ENCODE data around the gene TMC1.

TMC1 gene

DNA sequence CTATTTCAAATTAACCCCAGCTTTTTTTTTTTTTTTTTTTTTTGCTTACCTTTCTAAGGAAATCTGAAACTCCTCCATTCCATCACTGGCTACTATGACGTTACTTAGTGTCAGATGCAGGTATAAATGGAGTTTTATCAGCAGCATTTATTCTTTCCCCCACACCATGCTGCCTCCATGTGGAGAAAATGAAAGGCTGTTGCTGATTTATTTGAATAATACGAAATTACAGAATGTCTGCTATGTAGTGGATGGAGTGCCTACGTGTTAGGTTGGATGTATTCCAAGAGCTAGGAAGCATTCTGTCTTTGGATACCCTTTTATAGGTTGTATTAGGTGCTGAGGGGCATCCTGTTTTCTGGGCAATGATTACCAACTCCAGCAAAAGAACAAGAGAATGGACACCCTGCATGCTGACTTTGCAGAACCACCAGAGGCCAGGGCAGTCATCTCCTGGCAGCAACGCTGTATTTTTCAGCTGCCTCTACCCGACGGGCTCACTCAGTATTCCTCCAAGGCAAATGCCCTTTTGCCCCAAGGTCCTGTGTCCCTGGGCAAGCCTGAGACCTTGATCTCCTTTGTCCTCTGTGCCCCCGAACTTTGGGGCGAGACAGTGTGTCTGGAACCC is 232.0 kb downstream of the TMC1 start:
- Histone ChIP-seq H3K4me2 (ENCODE audit: low read length) (no peak overlapping the region), H3K36me3 (ENCODE audit: control insufficient read depth, low read length) (no peaks in the 10 kb centered on the region), H3F3A (ENCODE audit: control insufficient read depth, insufficient read depth) (no peaks in the 10 kb centered on the region), H3K4me1 (ENCODE audit: control insufficient read depth, low read length) (no peaks in the 10 kb centered on the region), H3K27me3 (ENCODE audit: control insufficient read depth, low read length) (no peaks in the 10 kb centered on the region), H4K20me1 (ENCODE audit: control insufficient read depth, insufficient read depth, low read depth, low read length) (no peaks in the 10 kb centered on the region), H3K79me2 (ENCODE audit: control insufficient read depth, low read length) (no peaks in the 10 kb centered on the region), H3K27ac (ENCODE audit: low read depth, low read length) (no peak overlapping the region), H3K4me3 (ENCODE audit: low read length) (no peak overlapping the region), H3K9me2 (replicated peaks; ENCODE audit: control insufficient read depth, low read length) (no peaks in the 10 kb centered on the region), H3K9me3 (ENCODE audit: control insufficient read depth, insufficient read depth, low read length) (no peaks in the 10 kb centered on the region)
- no peak for TF ChIP-seq EZH2phosphoT487 (IDR thresholded peaks at IDR 0.05; ENCODE audit: borderline replicate concordance, low read length)
- TF ChIP-seq, protein P1, sequence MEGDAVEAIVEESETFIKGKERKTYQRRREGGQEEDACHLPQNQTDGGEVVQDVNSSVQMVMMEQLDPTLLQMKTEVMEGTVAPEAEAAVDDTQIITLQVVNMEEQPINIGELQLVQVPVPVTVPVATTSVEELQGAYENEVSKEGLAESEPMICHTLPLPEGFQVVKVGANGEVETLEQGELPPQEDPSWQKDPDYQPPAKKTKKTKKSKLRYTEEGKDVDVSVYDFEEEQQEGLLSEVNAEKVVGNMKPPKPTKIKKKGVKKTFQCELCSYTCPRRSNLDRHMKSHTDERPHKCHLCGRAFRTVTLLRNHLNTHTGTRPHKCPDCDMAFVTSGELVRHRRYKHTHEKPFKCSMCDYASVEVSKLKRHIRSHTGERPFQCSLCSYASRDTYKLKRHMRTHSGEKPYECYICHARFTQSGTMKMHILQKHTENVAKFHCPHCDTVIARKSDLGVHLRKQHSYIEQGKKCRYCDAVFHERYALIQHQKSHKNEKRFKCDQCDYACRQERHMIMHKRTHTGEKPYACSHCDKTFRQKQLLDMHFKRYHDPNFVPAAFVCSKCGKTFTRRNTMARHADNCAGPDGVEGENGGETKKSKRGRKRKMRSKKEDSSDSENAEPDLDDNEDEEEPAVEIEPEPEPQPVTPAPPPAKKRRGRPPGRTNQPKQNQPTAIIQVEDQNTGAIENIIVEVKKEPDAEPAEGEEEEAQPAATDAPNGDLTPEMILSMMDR (IDR thresholded peaks at IDR 0.05; ENCODE audit: low read depth, low read length, poor library complexity, severe bottlenecking): no peak

DNA sequence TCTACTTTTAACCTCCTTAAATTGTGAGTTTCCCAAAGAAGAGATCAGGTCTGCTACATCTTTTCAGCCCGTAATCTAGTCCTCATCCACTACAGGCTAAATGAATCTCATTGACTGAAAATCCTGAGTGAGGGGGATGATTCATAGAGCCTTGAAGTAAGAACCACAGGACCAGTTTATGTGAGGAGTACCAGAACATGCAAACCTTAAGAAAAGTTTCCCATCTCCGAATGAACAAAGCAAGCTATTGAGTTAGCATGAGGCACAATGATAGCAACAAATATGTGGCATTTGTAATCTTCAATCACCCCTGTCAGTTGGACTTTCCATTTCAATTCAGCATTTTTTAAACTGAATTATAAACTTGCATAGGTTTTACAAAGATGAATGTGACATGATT is 234.4 kb downstream of the TMC1 start:
- Histone ChIP-seq H3K36me3 (ENCODE audit: control insufficient read depth, low read length) (no peaks in the 10 kb centered on the region), H3K27me3 (ENCODE audit: control insufficient read depth, low read length) (no peaks in the 10 kb centered on the region), H3K27ac (ENCODE audit: low read depth, low read length) (no peak overlapping the region), H3K4me2 (ENCODE audit: low read length) (no peak overlapping the region), H3K9me2 (replicated peaks; ENCODE audit: control insufficient read depth, low read length) (no peaks in the 10 kb centered on the region), H3K4me3 (ENCODE audit: low read length) (no peak overlapping the region), H3K9me3 (ENCODE audit: control insufficient read depth, insufficient read depth, low read length) (no peaks in the 10 kb centered on the region), H3K4me1 (ENCODE audit: control insufficient read depth, low read length) (no peaks in the 10 kb centered on the region), H3F3A (ENCODE audit: control insufficient read depth, insufficient read depth) (no peaks in the 10 kb centered on the region), H3K79me2 (ENCODE audit: control insufficient read depth, low read length) (no peaks in the 10 kb centered on the region), H4K20me1 (ENCODE audit: control insufficient read depth, insufficient read depth, low read depth, low read length) (no peaks in the 10 kb centered on the region)
- no peak for TF ChIP-seq EZH2phosphoT487 (IDR thresholded peaks at IDR 0.05; ENCODE audit: borderline replicate concordance, low read length)
- TF ChIP-seq, protein P1 (IDR thresholded peaks at IDR 0.05; ENCODE audit: low read depth, low read length, poor library complexity, severe bottlenecking): no peak

DNA sequence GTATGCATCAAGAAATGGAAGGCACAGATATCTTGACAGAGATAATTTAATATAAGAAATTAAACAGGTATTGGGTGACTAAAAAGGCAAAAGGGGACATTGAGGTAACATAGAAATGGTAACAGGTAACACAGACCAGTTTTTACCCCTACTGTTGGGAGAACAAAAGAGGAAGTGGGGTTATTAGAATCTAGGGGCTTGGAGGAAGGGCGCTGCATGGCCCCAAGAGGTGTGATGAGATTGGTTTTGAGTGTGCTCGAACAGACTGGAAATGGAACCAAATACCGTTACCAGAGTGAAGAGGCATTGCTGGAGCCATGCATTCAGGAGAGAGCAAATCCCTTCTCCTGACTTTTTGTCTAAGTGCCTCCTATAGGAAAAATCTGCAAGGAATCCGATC is 237.5 kb downstream of the TMC1 start:
- Histone ChIP-seq H3K9me2 (replicated peaks; ENCODE audit: control insufficient read depth, low read length) (no peaks in the 10 kb centered on the region), H3F3A (ENCODE audit: control insufficient read depth, insufficient read depth) (no peaks in the 10 kb centered on the region), H3K9me3 (ENCODE audit: control insufficient read depth, insufficient read depth, low read length) (no peaks in the 10 kb centered on the region), H3K4me3 (ENCODE audit: low read length) (no peak overlapping the region), H3K27ac (ENCODE audit: low read depth, low read length) (no peak overlapping the region), H3K27me3 (ENCODE audit: control insufficient read depth, low read length) (no peaks in the 10 kb centered on the region), H3K4me2 (ENCODE audit: low read length) (no peak overlapping the region), H3K4me1 (ENCODE audit: control insufficient read depth, low read length) (no peaks in the 10 kb centered on the region), H3K79me2 (ENCODE audit: control insufficient read depth, low read length) (no peaks in the 10 kb centered on the region), H3K36me3 (ENCODE audit: control insufficient read depth, low read length) (no peaks in the 10 kb centered on the region), H4K20me1 (ENCODE audit: control insufficient read depth, insufficient read depth, low read depth, low read length) (no peaks in the 10 kb centered on the region)
- TF ChIP-seq EZH2phosphoT487 (IDR thresholded peaks at IDR 0.05; ENCODE audit: borderline replicate concordance, low read length): no peak
- TF ChIP-seq, protein P1 (IDR thresholded peaks at IDR 0.05; ENCODE audit: low read depth, low read length, poor library complexity, severe bottlenecking): no peak
